OCI-LY3 (cell line): ENCODE data around the gene TAS2R40.

Experiments
- H2AFZ ChIP-seq: fragments of 200-600, 300-600 bp; shearing (Covaris generic); 2 replicates; pipeline ENCODE4 v1.6.0; 2014; ENCODE audit warnings: antibody characterized with exemption, low read depth, low read length
- H3K27ac ChIP-seq: fragments of 200-600, 300-600 bp; sonication (generic); 2 replicates; pipeline ENCODE4 v1.5.1; 2014; ENCODE audit warnings: mild to moderate bottlenecking, low read length, moderate library complexity, mixed read lengths
- H3K27me3 ChIP-seq: fragments of 200-600, 300-600 bp; sonication (generic); 2 replicates; pipeline ENCODE4 v1.6.1; 2014; ENCODE audit warnings: low read depth, low read length, mixed read lengths
- H3K36me3 ChIP-seq: fragments of 200-600, 300-600 bp; sonication (generic); replicated peaks from 2 replicates; pipeline ENCODE3; 2014; ENCODE audit warnings: low read depth, low read length, mixed read lengths
- H3K4me1 ChIP-seq: fragments of 300-600, 200-600 bp; sonication (generic); 2 replicates; pipeline ENCODE4 v1.6.1; 2014; ENCODE audit warnings: low read length, mixed read lengths
- H3K4me2 ChIP-seq: fragments of 200-600, 300-600 bp; sonication (generic); 2 replicates; pipeline ENCODE4 v1.6.1; 2014; ENCODE audit warnings: low read length, mixed read lengths
- H3K4me3 ChIP-seq: fragments of 300-600, 200-600 bp; sonication (generic); 2 replicates; pipeline ENCODE4 v1.5.1; 2014; ENCODE audit warnings: antibody characterized with exemption, mild to moderate bottlenecking, low read length, moderate library complexity
- H3K79me2 ChIP-seq: fragments of 300-600, 200-600 bp; shearing (Covaris generic); 2 replicates; pipeline ENCODE4 v1.6.1; 2014; ENCODE audit warnings: mild to moderate bottlenecking, low read length, mixed read lengths
- H3K9ac ChIP-seq: fragments of 300-600, 200-600 bp; shearing (Covaris generic); 2 replicates; pipeline ENCODE4 v1.6.0; 2014; ENCODE audit warnings: mild to moderate bottlenecking, low read length, moderate library complexity
- H3K9me3 ChIP-seq: fragments of 200-600, 300-600 bp; shearing (Covaris generic); 2 replicates; pipeline ENCODE4 v1.6.1; 2014; ENCODE audit warnings: low read length, mixed read lengths; ENCODE audit not compliant: insufficient read depth
- H4K20me1 ChIP-seq: fragments of 200-600, 300-600 bp; sonication (generic); 2 replicates; pipeline ENCODE4 v1.6.1; 2016; ENCODE audit warnings: low read length, mixed read lengths; ENCODE audit not compliant: insufficient read depth
- EZH2phosphoT487 ChIP-seq: fragments of 200-600 bp; shearing (Covaris generic); IDR thresholded peaks from 2 replicates; pipeline ENCODE4 v1.6.1; 2018; ENCODE audit warnings: antibody characterized with exemption, mixed run types, low read depth
- TF ChIP-seq, protein P1 (sequence below): fragments of 200-600, 300-600 bp; sonication (generic); IDR thresholded peaks from 2 replicates; pipeline ENCODE4 v1.5.1; 2014; ENCODE audit warnings: antibody characterized with exemption, low read length, low read depth

TAS2R40 gene

DNA sequence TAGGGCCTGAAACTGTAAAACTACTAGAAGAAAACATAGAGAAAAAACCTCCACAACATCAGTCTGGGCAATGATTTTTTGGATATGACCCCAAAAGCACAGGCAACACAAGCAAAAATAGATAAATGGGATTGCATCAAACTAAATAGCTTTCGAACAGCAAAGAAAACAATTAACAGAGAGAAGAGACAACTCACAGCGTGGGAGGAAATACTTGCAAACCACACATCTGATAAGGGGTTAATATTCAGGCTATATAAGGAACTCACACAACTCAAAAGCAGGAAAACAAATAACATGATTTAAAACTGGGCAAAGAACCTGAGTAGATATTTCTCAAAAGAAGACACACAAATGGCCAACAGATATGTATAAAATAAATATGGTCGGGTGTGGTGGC is 33.7 kb downstream of the TAS2R40 start:
- peaks cover 25% of the 10 kb centered on the region for H3K4me1 ChIP-seq
- no peak overlapping the region for H3K4me2 ChIP-seq
- H3K9me3 ChIP-seq: no peaks in the 10 kb centered on the region
- H2AFZ ChIP-seq: no peak overlapping the region
- no peaks in the 10 kb centered on the region for H3K36me3 ChIP-seq
- H3K27me3 ChIP-seq: no peaks in the 10 kb centered on the region
- H4K20me1 ChIP-seq: no peaks in the 10 kb centered on the region
- no peak overlapping the region for H3K4me3 ChIP-seq
- H3K27ac ChIP-seq: no peak overlapping the region
- TF ChIP-seq, protein P1, sequence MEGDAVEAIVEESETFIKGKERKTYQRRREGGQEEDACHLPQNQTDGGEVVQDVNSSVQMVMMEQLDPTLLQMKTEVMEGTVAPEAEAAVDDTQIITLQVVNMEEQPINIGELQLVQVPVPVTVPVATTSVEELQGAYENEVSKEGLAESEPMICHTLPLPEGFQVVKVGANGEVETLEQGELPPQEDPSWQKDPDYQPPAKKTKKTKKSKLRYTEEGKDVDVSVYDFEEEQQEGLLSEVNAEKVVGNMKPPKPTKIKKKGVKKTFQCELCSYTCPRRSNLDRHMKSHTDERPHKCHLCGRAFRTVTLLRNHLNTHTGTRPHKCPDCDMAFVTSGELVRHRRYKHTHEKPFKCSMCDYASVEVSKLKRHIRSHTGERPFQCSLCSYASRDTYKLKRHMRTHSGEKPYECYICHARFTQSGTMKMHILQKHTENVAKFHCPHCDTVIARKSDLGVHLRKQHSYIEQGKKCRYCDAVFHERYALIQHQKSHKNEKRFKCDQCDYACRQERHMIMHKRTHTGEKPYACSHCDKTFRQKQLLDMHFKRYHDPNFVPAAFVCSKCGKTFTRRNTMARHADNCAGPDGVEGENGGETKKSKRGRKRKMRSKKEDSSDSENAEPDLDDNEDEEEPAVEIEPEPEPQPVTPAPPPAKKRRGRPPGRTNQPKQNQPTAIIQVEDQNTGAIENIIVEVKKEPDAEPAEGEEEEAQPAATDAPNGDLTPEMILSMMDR: no peak
- TF ChIP-seq EZH2phosphoT487: no peak
- no peaks in the 10 kb centered on the region for H3K79me2 ChIP-seq
- no peak overlapping the region for H3K9ac ChIP-seq

DNA sequence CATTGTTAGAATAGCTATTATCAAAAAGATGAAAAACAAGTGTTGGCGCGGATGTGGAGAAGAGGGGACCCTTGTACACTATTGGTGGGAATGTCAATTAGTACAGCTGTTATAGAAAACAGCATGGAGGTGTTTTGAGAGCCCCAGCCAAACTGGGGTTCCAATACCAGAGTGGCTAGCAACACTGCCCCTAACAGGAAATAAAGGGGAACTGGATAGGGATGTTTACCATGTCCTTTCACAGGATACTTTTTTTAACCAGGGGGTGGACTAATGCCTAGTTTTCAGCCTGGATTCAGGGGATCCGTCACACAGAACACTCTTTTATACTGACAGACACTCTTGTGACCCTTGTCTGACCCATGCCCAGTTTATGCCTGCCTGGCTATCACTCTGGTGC is 34.5 kb downstream of the TAS2R40 start:
- H2AFZ ChIP-seq: no peak overlapping the region
- peaks cover 25% of the 10 kb centered on the region for H3K4me1 ChIP-seq
- H3K27me3 ChIP-seq: no peaks in the 10 kb centered on the region
- no peaks in the 10 kb centered on the region for H3K36me3 ChIP-seq
- no peak overlapping the region for H3K9ac ChIP-seq
- no peak overlapping the region for H3K4me3 ChIP-seq
- H3K9me3 ChIP-seq: no peaks in the 10 kb centered on the region
- H3K4me2 ChIP-seq: no peak overlapping the region
- H3K27ac ChIP-seq: no peak overlapping the region
- TF ChIP-seq, protein P1: no peak
- no peak for TF ChIP-seq EZH2phosphoT487
- H3K79me2 ChIP-seq: no peaks in the 10 kb centered on the region
- no peaks in the 10 kb centered on the region for H4K20me1 ChIP-seq

DNA sequence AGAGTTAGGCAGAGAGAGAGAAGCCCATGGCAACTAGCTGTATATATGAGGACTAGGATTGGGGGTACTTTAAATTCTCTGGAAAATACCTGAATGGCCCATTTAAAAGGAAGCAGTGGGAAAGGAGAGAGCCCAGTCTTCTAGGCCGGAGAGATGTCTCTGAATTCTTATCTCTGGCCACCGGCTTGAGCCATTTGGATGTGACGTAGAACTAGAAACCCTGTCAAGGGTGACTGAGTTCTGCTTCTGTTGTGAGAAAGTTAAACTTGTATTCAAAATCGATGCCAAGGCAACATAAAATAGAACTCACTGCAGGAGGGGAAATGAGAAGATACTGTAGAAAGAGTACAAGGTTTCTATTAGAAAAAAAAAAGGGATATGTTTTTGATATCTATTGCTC is 35.1 kb downstream of the TAS2R40 start:
- Histone ChIP-seq H3K27me3 (no peaks in the 10 kb centered on the region), H3K36me3 (no peaks in the 10 kb centered on the region), H3K27ac (no peak overlapping the region), H3K79me2 (no peaks in the 10 kb centered on the region), H3K4me2 (peak overlapping the region; percentile 37), H4K20me1 (no peaks in the 10 kb centered on the region), H2AFZ (no peak overlapping the region), H3K4me1 (peaks cover 24% of the 10 kb centered on the region), H3K9me3 (no peaks in the 10 kb centered on the region), H3K9ac (no peak overlapping the region), H3K4me3 (no peak overlapping the region)
- no peak for TF ChIP-seq EZH2phosphoT487
- TF ChIP-seq, protein P1: no peak

DNA sequence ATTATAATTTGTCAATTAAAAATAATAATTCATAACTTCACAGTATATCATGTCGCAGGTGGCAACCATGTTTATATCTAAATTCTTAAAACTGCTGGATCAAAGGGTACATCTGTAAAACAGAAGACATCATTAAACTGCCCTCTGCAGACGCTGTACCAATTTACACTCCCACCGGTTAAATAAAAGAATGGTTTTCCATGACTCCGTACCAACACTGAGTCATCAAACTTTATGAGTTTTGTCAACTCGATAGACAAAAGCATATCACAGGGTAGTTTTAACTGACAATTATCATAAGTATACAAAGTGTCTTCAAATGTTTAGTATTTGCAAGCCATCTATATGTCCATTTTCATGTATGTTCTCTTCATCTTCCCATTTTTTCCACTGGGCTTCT is 35.7 kb downstream of the TAS2R40 start:
- H3K79me2 ChIP-seq: no peaks in the 10 kb centered on the region
- no peak for TF ChIP-seq EZH2phosphoT487
- TF ChIP-seq, protein P1: no peak
- H3K4me1 ChIP-seq: peaks cover 19% of the 10 kb centered on the region
- H2AFZ ChIP-seq: no peak overlapping the region
- no peak overlapping the region for H3K4me2 ChIP-seq
- no peak overlapping the region for H3K4me3 ChIP-seq
- H3K27me3 ChIP-seq: no peaks in the 10 kb centered on the region
- no peaks in the 10 kb centered on the region for H3K36me3 ChIP-seq
- H3K9ac ChIP-seq: no peak overlapping the region
- no peaks in the 10 kb centered on the region for H4K20me1 ChIP-seq
- no peak overlapping the region for H3K27ac ChIP-seq
- H3K9me3 ChIP-seq: no peaks in the 10 kb centered on the region
